Measurements from ENCODE around the gene LEKR1. TPM values are rescaled to one million over a fixed set of nuclear protein-coding genes. Genes with fewer than 3 reads are reported as not detected.

The LEKR1 gene
- total RNA-seq, 2 experiments from 2014 or later, result 0.37 to 0.53 TPM

DNA sequence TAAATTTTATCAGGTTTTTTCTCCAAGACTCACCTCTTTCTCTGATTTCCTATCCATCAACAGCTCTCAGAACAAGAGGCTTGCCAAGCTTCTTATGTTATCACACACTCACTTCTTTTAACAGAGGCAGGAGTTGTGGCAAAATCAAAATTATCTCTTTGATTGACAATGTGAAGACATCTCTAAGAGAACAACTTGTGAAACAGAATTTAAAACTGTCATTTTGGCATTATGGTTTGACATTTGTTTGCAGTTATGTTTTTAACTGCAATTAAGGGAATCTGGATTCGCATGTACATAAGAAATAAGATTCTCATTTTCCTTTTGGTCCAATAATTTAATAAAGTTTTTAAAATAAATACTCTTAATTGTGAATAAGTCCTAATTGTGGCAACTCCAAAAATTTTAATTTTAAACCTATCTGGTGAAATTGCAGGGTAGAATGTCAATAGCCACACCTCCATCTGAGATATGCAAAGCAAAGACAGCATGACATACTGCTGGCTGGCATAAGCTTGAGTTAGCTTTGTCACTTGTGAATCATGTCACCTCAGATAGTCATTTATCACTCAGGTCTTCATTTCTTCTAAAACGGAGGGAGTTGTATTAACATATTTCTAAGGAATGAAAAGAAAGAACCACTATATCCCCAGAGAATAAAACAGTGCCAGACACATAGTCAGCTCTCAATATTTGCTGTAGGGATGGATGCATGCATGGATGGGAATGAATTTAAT, 175.2 kb downstream of the LEKR1 start:
- POLR2A ChIA-PET, result no interaction called here
- CTCF ChIA-PET, result interaction anchor here (2.1 kb wide), 1 partner anchor 17 kb away, joined by 7 read pairs; no protein-coding TSS in a partner anchor
- no peak overlapping the region for H3K27ac Mint-ChIP-seq

DNA sequence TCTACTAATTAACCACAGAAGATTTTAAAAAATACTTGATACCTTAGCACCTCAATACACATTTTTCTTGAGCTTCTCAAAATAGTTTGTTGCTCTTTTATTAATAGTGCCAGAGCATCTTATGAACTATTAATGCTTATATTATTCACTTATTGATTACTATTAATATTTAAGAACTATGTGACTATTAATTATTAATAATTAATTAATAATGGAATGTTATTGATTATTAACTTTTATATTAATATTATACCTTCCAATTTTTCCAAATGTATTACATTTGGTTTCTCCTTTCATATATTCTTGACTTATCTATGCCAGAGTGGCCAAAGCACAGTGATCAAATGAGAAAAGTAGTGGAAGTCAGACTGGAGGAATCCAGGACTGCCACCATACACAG, 195.5 kb downstream of the LEKR1 start:
- Mint-ChIP-seq H3K4me1 (no peaks in the 10 kb centered on the region), H3K4me3 (no peak overlapping the region), H3K9me3 (ENCODE audit: low read depth) (no peaks in the 10 kb centered on the region), H3K27ac (no peak overlapping the region), H3K27me3 (no peaks in the 10 kb centered on the region), H3K36me3 (ENCODE audit: low read depth) (no peaks in the 10 kb centered on the region)
- intact Hi-C loops (cut with DNase I, micrococcal nuclease), result no loop called here
- ATAC-seq, result no peak
- POLR2A ChIA-PET, result no interaction called here
- CTCF ChIA-PET, result no interaction called here
- no peak for DNase-seq

More for the DNA sequence above, 175.2 kb downstream of the LEKR1 start:
- intact Hi-C loops (cut with DNase I, micrococcal nuclease), result no loop called here
- Mint-ChIP-seq H3K4me1 (no peaks in the 10 kb centered on the region), H3K36me3 (ENCODE audit: low read depth) (no peaks in the 10 kb centered on the region), H3K27me3 (peaks cover 8% of the 10 kb centered on the region), H3K4me3 (no peak overlapping the region), H3K9me3 (ENCODE audit: low read depth) (peaks cover 4% of the 10 kb centered on the region)
- no peak for DNase-seq
- no peak for ATAC-seq

DNA sequence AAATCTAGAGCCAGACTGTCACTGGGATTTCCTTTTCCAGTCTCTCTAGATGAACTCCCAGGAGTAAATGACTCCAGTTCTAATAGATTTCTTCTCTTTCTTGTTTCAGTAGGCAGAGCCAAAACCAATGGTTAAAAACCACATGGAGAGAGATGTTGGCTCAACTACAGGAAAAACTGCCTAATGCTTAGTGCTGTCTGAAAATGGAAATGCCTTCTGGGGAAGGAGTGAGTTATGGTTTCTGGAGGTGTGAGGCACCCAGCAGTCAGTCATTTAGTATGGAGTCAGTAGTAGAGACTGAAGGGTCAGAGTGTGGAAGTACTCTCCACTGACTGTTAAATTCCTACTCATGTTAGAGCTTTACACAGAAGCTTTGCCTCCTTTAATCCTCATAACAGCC, 197.1 kb downstream of the LEKR1 start:
- DNase-seq, result no peak
- CTCF ChIA-PET, result no interaction called here
- no peaks in the 10 kb centered on the region for H3K9me3 Mint-ChIP-seq (ENCODE audit: low read depth)

DNA sequence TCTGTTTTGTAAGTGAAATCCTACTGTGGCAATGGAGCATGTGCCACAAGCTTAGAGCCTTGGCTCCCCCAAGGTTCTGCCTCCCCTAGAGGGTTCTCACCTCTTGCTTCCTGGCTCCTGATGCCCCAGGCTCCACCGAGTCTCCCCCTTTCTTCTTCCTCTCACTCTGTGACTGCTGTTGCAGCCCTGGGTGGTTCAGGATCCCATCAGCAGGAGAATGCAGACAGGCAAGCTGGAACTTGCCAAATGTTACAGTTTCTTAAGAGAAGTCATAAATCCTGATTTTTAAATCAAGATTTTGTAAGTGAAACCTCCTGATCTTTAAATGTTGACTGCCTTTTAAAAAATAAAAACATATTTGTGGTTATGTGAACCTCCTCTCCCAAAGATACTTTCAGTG, 199.9 kb downstream of the LEKR1 start:
- DNase-seq (no peak), ATAC-seq (no peak)
- H3K9me3 Mint-ChIP-seq (ENCODE audit: low read depth), result no peaks in the 10 kb centered on the region
- H3K27ac Mint-ChIP-seq, result no peak overlapping the region
- CTCF ChIA-PET, result no interaction called here
- intact Hi-C loops (cut with DNase I, micrococcal nuclease), result no loop called here
- no peak overlapping the region for H3K4me3 Mint-ChIP-seq
- H3K27me3 Mint-ChIP-seq, result peaks cover 12% of the 10 kb centered on the region
- H3K4me1 Mint-ChIP-seq, result peaks cover 3% of the 10 kb centered on the region
- POLR2A ChIA-PET, result no interaction called here
- no peaks in the 10 kb centered on the region for H3K36me3 Mint-ChIP-seq (ENCODE audit: low read depth)

More for the DNA sequence above, 197.1 kb downstream of the LEKR1 start:
- Mint-ChIP-seq H3K4me3 (no peak overlapping the region), H3K27me3 (peaks cover 3% of the 10 kb centered on the region), H3K36me3 (ENCODE audit: low read depth) (no peaks in the 10 kb centered on the region), H3K4me1 (peaks cover 3% of the 10 kb centered on the region), H3K27ac (no peak overlapping the region)
- no peak for ATAC-seq
- POLR2A ChIA-PET, result no interaction called here
- intact Hi-C loops (cut with DNase I, micrococcal nuclease), result no loop called here

DNA sequence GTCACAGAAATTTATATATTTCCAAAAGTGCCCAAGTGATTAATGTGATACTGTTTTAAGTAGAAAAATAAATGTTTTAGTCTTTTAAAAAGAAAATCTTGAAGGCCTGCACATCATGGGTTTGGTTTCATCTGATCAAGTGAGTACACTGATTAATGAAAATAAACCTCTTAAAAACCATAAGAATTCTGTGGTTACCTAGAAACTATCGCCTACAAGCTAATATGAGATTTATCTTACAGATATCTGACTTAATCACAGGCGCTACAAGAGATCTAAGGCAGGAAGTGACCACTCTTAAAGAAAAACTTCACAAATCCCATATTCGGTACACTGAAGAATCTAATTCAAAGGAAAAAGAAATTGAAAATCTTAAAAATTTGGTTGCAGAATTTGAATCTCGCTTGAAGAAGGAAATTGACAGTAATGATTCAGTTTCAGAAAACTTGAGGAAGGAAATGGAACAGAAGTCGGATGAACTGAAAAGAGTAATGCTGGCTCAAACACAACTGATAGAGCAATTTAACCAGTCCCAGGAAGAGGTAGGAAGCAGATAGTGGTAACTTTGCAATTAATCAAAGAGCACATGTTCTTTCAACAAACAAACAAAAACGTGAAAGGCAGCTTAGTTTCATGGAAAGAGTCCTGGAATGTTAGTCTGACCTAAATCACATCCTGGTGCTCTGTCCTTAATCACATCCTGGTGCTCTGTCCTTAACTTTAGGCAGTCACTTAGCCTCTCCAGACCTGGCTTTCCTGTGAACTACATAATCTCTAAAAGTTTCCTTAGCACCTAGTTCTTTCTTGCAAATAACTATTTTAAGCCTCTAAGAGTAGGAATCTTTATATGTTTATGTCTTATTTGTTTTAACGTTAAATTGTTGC, 201.9 kb downstream of the LEKR1 start:
- Mint-ChIP-seq H3K4me1 (peaks cover 3% of the 10 kb centered on the region), H3K27ac (no peak overlapping the region)
- CTCF ChIA-PET, result interaction anchor here (0.6 to 1.1 kb wide), 4 partner anchors 8 to 692 kb away, joined by 3 read pairs; no protein-coding TSS in a partner anchor

DNA sequence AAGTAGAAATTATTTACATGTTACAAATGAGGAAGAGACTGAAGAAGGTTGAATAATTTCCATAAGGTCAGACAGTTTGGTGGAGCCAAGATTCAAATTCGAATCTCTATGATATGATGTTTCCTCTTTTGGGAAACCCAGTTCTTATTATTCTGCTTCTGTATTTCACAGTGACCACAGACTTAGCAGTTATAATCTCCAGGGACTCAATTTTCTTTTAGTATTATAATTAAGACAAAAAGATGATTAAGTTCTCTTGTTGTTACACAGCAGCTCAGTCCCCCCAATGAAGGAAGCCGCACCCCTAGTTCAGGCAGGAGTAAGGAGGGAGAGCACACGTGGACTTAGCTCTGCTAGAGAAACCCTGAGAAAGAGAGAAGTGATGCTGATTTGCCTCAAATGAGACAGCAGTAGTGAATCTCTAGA, 203.2 kb downstream of the LEKR1 start:
- Mint-ChIP-seq H3K27ac (no peak overlapping the region), H3K9me3 (ENCODE audit: low read depth) (no peaks in the 10 kb centered on the region), H3K27me3 (peaks cover 17% of the 10 kb centered on the region), H3K36me3 (ENCODE audit: low read depth) (no peaks in the 10 kb centered on the region), H3K4me3 (no peak overlapping the region), H3K4me1 (peaks cover 3% of the 10 kb centered on the region)
- CTCF ChIA-PET, result no interaction called here
- DNase-seq (no peak), ATAC-seq (no peak)
- POLR2A ChIA-PET, result no interaction called here
- intact Hi-C loops (cut with DNase I, micrococcal nuclease), result no loop called here

More for the DNA sequence above, 201.9 kb downstream of the LEKR1 start:
- DNase-seq, result no peak
- intact Hi-C loops (cut with DNase I, micrococcal nuclease), result no loop called here
- Mint-ChIP-seq H3K27me3 (peaks cover 17% of the 10 kb centered on the region), H3K4me3 (no peak overlapping the region), H3K9me3 (ENCODE audit: low read depth) (no peaks in the 10 kb centered on the region), H3K36me3 (ENCODE audit: low read depth) (no peaks in the 10 kb centered on the region)
- POLR2A ChIA-PET, result no interaction called here
- ATAC-seq, result no peak

DNA sequence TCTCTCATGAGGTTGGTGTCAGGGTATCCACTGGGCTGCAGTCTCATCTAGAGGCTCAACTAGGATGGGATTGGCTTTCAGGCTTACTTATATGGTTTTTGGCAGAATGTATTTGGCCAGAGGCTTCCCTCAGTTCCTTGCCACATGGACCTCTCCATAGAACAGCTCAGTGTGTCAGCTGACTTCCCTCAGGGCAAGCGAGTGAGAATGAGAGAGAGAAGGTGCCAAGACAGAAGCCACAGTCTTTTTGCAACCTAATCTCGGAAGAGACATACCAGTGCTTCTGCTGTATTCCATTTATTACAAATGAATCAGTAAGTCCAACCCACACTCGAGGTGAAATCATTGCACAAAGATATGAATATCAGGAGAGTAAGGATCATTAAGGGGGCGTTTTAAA, 204.6 kb downstream of the LEKR1 start:
- H3K36me3 Mint-ChIP-seq (ENCODE audit: low read depth), result no peaks in the 10 kb centered on the region
- no peak overlapping the region for H3K4me3 Mint-ChIP-seq
- no peak for ATAC-seq
- H3K9me3 Mint-ChIP-seq (ENCODE audit: low read depth), result no peaks in the 10 kb centered on the region
- H3K27ac Mint-ChIP-seq, result no peak overlapping the region
- ChIA-PET POLR2A (no interaction called here), CTCF (no interaction called here)
- peaks cover 19% of the 10 kb centered on the region for H3K27me3 Mint-ChIP-seq
- no peak for DNase-seq
- H3K4me1 Mint-ChIP-seq, result peaks cover 3% of the 10 kb centered on the region
- intact Hi-C loops (cut with DNase I, micrococcal nuclease), result no loop called here

DNA sequence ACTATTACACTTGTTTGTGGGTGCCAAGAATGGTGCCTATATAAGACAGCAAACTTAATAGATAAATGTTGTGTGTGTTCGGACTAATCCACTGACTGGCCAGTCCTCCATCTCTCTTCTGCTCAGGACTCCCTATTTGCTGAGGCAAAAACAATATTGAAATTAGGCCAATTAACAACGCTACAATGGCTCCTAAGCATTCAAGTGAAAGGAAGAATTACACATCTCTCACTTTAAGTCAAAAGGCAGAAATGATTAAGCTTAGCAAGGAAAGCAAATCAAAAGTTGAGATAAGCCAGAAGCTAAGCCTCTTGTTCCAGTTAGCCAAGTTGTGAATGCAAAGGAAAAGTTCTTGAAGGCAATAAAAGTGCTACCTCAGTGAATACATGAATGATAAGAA, 206.8 kb downstream of the LEKR1 start:
- Mint-ChIP-seq H3K27me3 (peaks cover 25% of the 10 kb centered on the region), H3K4me3 (no peak overlapping the region), H3K36me3 (ENCODE audit: low read depth) (no peaks in the 10 kb centered on the region), H3K27ac (no peak overlapping the region), H3K4me1 (peaks cover 2% of the 10 kb centered on the region), H3K9me3 (ENCODE audit: low read depth) (no peaks in the 10 kb centered on the region)
- DNase-seq (no peak), ATAC-seq (peak; percentile 39)
- intact Hi-C loops (cut with DNase I, micrococcal nuclease), result no loop called here
- POLR2A ChIA-PET, result no interaction called here
- CTCF ChIA-PET, result interaction anchor here (1.0 kb wide), 1 partner anchor 14 kb away, joined by 3 read pairs; no protein-coding TSS in a partner anchor

DNA sequence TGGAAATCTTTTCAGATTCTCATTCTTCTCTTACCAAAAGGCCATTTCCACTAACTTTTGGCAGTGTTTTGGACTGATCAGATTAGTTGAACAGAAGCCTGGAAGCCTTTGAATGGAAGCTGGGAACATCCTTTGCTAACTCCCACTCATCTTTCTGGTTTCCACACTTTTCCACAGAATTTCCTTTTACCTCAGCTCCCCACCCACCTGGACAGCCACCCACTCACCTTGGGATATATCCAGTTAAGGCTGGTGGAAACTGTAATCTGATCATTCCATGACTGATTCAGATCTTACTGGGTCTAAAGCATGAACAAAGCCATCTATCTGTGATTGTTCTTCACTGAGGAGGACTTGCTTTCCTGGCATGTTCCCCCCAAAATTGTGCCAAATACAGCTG, 214.3 kb downstream of the LEKR1 start:
- ATAC-seq (no peak), DNase-seq (no peak)
- H3K4me3 Mint-ChIP-seq, result no peak overlapping the region
- ChIA-PET CTCF (no interaction called here), POLR2A (no interaction called here)
- no peaks in the 10 kb centered on the region for H3K36me3 Mint-ChIP-seq (ENCODE audit: low read depth)
- peaks cover 13% of the 10 kb centered on the region for H3K27me3 Mint-ChIP-seq
- H3K27ac Mint-ChIP-seq, result no peak overlapping the region
- intact Hi-C loops (cut with DNase I, micrococcal nuclease), result no loop called here
- H3K9me3 Mint-ChIP-seq (ENCODE audit: low read depth), result no peaks in the 10 kb centered on the region
- no peaks in the 10 kb centered on the region for H3K4me1 Mint-ChIP-seq

DNA sequence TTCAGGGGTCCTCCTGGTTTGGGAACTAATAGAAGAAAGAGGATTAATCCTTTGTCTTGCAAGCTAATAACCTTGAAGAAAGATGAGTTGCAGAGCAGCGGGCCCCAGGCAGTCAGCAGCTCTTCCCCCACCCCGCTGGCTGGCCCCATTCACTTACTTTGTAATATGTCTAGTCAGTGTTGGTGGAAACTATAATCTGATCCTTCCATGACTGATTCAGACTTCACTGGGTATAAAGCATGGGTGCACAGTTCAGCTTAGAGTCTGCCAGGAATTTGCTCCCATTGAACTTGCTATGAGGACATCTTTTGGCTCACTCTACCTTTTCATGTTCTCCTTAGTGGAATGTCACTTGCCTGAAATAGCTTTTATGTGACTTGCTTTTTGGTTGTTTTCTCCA, 216.1 kb downstream of the LEKR1 start:
- POLR2A ChIA-PET, result no interaction called here
- no peaks in the 10 kb centered on the region for H3K36me3 Mint-ChIP-seq (ENCODE audit: low read depth)
- ATAC-seq (no peak), DNase-seq (no peak)
- CTCF ChIA-PET, result interaction anchor here (0.6 to 0.7 kb wide), 2 partner anchors 31 to 942 kb away, joined by 3 read pairs; no protein-coding TSS in a partner anchor
- no peaks in the 10 kb centered on the region for H3K9me3 Mint-ChIP-seq (ENCODE audit: low read depth)
- no peak overlapping the region for H3K27ac Mint-ChIP-seq
- no peaks in the 10 kb centered on the region for H3K4me1 Mint-ChIP-seq
- intact Hi-C loops (cut with DNase I, micrococcal nuclease), result no loop called here
- no peak overlapping the region for H3K4me3 Mint-ChIP-seq
- peaks cover 13% of the 10 kb centered on the region for H3K27me3 Mint-ChIP-seq

DNA sequence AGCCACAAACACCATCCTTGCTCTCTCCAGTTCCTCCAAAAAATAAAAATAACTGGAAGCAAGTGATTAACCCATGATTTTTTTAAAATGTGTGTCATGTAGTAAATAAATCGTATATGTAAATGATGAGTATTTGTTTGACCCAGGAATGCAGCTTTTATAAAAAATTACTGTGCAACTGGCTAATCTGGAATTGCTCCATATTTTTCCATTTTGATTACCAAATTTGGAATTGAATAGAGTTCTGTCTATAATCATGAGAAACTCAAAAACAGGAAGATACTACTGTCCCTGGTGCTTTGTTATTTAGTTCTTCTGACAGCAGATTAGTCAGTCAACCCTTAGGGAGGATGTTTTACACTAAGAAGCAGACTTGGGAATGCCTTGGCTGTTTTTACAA, 217.6 kb downstream of the LEKR1 start:
- no peak overlapping the region for H3K4me3 Mint-ChIP-seq
- DNase-seq (no peak), ATAC-seq (no peak)
- intact Hi-C loops (cut with DNase I, micrococcal nuclease), result no loop called here
- ChIA-PET POLR2A (no interaction called here), CTCF (interaction anchor here (0.6 kb wide), 1 partner anchor 69 kb away, joined by 3 read pairs; no protein-coding TSS in a partner anchor)
- no peaks in the 10 kb centered on the region for H3K9me3 Mint-ChIP-seq (ENCODE audit: low read depth)
- peaks cover 7% of the 10 kb centered on the region for H3K27me3 Mint-ChIP-seq
- no peaks in the 10 kb centered on the region for H3K36me3 Mint-ChIP-seq (ENCODE audit: low read depth)
- H3K27ac Mint-ChIP-seq, result no peak overlapping the region
- no peaks in the 10 kb centered on the region for H3K4me1 Mint-ChIP-seq

Measured in activated CD4-positive, alpha-beta T cell treated with anti-CD3 and anti-CD28 coated beads for 36 hours (primary cell).